EL (cell line): ENCODE measurements around the gene EXOC3L1.

Source experiments
- DNase-seq: peaks from one replicate; pipeline ENCODE4 v3.0.0-alpha.2; 2016

EXOC3L1 gene

DNA sequence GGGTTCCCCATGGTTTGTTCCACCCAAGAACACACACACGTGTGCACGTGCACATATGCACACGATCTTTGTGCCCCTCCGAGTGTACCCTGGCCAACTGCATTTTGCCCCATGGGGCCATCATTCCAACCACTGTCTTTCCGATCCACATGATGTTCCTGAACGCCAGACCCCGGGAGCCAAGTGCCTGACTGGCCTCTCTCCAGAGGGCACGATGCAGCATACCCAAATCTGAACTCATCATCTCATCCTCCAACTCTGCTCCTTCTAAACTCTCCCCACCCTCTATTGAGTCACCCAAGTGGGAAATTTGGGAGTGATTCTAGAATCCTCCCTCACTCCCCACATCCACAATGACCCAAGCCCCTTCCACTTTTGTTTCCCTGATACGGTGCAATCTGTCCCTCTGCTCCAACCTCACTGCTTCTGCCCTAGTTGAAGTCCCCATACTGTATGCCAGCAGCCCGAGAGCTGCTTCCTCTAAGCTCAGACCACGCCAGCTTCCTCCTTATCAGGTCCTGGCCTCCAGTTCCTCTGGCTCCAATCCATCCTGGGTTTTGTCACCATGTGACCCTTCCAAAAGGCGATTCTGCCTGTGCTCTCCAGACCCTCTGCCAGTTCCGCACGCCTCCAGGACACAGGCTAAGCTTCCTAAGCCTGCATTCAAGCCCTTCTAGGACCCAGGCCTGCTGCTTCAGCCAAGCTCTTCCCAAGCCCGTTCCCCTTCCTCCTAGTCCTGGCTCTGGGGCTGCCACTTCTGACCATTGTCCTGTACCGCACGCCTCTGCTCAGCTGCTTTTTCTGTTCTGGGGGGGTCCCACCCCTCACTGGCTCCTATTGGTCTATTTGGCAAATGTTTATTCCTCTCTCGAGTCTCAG lies 26.9 kb upstream of the EXOC3L1 start:
- DNase-seq = no peak

DNA sequence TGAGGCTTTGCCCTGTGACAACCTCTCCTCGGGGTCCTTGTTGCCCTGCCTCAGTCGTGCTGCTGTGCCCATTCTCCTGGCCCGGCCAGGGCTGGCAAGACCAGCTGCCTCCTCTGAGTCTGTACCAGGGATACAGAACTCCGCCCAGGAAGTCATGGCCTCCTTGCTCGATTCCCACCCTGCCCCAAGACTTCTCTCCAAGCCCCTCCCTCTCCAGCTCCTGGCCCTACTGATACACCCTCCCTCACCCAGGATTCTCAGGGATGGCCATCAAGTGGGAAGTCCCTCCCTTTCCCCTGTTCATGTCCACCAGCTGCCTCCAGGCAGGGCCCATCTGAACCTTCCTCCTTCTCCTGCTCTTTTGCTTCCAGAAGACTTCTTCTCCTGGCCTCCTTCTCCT lies 25.8 kb upstream of the EXOC3L1 start:
- no peak for DNase-seq

DNA sequence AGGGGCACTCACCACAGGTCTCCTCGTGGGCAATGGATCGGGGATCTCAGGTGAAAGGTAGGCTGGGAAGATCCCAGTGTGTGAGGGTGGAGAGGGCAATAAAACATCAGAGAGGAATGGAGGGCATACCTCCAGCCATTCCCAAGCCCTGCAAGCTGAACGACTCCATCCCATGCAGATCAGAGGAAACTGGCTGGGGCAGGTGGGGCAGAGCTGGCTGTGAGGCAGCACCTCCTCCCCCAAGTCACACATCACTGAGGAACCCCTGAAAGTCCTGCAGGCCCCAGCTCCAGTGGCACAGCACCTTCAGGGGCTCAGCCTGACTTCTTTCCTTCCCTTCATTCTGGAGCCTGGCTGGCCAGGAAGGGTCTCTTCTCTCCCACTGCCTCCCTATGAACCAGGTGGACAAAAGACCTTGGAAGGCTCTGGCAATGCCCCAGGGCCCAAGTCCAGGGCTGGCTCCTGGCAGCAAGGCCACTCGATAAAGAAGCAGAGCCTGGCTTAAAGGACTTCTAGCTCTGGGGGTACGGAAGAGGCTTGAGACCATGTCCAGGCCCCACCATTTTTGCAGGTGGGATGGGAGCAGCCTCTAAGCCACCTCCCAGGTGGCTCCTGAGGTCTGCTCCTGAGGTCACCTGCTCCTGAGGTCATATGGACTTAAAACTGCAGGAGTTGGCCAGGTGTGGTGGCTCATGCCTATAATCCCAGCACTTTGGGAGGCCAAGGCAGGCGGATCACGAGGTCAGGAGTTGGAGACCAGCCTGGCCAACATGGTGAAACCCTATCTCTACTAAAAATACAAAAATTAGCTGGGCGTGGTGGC lies 23.5 kb upstream of the EXOC3L1 start:
- no peak for DNase-seq

DNA sequence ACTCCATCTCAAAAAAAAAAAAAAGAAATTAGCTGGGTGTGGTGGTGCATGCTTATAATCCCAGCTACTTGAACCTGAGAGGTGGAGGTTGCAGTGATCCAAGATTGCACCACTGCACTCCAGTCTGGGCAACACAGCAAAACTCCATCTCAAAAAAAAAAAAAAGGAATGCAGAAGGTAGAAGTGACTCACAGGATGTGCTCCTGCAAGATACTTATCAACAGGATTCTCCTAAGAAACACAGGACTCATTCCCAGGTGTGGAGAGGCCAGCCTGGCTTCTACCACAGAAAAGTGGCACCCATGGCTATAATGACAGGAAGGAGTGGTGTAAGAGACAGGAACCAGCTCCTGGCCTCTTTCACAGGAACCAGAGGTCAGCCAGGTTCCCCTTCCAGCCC lies 22.8 kb upstream of the EXOC3L1 start:
- DNase-seq = no peak

DNA sequence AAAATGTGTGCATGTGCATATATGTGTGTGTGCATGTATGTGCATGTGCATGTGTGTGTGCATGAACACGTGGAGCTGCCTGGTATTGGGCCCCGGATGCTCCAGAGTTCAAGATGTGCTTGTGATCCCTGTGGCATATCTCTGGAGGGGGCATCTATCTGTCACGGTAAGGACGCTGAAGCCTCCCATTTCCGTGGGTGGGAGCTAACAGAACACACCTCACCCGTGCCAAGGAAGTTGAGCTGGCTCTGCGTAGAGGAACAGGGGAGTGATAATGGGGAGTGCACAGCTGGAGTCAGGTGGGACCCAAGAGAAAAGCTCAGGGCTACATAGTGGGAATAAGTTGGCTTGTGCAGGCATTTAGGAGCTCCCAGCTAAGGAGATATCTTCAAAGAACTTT lies 21.7 kb upstream of the EXOC3L1 start:
- no peak for DNase-seq

DNA sequence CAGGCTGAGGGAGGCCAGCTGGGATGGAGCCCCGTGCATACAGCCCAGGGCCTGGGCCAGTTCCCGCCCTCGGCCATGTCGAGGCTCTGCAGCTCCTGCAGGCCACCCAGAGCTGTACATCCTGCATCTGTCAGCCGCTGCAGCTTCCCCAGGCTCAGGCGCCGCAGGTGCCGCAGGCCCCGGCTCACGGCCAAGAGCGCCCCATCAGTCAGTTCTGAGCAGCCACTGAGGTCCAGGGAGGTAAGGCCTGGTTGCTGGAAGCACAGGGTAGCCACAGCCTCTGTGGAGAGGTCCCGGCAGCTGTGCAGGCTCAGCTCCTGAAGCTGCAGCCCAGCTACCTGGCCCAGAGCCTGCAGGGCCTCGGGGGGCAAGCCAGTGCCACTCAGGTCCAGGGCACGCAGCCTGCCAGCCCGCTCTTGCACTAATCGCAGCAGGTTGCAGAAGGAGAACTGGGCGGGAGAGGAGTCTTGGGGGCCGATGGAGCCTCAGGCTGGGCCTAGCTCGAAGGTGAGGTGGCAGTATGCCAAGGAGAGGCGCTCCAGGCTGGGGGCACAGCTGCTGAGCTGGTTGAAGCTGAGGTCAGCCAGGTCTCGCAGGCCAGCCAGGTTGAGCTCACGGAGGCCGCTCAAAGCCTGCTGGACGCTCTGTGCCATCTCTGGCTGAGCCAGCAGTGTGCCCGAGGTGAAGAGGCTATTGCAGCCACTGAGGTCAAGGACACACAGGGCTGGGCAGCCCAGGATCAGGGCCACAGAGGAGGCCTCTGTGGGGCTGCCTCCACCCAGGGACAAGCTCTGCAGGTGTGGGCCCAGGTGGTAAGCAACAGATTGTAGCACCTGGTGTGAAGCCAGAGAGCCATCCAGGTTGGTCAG lies 20.4 kb upstream of the EXOC3L1 start:
- no peak for DNase-seq

DNA sequence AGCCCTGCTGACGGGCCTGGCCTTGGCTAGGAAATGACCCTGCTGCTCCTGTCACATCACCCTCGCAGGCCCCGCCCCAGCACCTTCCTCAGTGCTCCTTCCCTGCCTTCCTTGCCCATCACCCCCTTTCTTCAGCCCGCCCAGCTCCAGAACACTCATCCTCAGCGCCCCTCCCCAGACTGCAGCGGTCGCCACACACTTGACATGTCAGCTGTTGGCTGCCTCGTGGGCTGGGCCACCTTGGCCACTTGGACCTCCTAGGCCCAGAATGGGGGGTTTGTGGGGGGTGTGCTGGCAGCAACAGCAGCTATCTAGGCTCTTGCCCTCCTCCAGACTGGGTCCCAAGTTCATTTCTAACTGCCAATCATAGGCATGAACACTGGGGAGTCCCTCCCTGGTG lies 19.6 kb upstream of the EXOC3L1 start:
- DNase-seq = no peak

DNA sequence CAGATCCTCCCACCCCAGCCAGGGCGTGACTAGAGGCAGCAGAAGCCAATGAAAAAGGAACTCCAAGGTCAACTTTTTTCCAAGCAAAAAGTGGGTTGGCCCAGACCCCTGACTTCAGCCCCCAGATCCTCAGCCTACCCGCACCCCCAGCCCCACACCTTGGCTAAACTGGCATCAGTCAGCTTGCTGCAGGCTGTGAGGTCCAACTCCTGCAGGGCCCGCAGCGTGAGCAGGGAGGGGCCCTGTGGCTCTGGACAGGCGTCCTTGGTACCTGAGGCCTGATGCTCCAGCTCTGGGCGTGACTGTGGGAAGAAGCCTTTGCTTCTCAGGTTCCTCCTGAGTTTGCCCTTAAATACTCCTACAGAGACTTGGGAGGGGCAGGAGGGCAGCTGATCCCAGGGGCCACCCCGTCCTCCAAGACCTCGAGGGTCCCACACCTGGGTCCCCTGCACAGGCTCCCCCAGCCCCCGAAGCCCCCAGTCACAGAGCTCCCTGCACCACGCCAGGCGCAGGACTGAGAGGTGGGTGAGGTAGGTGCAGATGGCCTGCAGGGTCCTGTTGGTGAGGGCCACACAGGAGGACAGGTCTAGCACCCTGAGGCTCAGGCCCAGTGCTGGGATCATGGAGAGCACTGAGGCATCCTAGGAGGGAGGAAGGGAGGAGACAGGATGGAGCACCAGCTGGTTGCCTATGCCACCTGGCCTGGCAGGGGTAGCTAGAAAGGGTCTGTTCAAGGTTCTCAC lies 18.4 kb upstream of the EXOC3L1 start:
- DNase-seq = no peak

DNA sequence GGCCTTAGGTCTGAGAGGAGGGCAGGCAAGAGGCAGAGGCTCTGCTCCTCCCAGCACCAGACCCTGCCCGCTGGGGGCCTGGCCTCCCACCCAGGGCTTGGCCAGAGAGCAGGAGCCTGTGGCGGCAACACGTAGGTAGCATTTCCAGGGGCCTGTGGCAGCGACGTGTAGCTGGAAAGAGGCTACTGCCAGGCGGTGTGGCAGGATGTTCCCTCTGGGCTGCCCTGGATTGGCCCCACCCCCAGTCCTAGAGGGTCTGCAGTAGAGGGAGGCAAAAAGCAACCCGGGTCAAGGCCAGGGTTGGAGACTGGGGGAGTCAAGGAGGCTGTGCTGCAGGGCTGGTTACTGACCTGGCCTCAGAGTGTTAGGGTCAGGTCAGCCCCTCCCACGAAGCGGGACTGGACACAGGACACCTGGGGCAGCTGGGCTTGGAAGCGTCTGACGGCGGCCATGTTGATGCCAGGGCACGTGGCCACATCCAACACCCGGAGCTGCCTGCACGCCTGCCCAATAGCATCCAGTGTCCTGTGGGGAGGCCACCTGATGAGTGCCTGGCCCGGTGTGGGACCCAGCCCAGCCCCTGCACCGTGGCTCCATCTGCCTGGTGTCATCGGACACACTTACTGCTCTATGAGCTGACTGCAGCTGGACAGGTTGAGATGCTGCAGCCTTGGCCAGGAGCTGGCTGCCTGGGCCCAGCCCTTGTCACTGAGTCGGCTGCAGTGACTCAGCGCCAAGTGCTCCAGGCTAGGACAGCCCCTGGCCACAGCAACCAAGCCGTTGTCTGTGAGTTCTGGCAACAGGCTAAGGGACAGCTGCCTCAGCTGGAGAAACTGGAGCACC lies 17.5 kb upstream of the EXOC3L1 start:
- peak; percentile 71 for DNase-seq

DNA sequence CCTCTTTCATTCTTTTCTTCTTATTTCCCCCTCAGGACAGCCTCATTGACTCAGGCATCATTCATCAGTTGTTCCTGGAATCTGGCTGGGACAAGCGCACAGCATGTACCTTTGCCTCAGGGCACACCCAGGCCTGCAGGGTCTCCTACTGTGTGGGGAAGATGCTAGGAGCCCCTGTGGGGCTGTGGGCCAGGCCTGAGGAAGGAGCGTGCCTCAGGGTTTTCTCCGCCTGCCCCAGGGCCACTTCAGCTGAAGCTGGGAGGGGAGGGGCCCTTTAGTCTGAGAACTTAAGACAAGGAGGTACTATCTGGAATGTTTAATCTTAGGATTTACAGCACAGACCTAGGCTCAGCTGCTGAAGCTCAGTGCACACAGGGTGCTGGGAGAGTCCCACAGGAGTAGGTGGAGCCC lies 16.9 kb upstream of the EXOC3L1 start:
- peak; percentile 57 for DNase-seq

DNA sequence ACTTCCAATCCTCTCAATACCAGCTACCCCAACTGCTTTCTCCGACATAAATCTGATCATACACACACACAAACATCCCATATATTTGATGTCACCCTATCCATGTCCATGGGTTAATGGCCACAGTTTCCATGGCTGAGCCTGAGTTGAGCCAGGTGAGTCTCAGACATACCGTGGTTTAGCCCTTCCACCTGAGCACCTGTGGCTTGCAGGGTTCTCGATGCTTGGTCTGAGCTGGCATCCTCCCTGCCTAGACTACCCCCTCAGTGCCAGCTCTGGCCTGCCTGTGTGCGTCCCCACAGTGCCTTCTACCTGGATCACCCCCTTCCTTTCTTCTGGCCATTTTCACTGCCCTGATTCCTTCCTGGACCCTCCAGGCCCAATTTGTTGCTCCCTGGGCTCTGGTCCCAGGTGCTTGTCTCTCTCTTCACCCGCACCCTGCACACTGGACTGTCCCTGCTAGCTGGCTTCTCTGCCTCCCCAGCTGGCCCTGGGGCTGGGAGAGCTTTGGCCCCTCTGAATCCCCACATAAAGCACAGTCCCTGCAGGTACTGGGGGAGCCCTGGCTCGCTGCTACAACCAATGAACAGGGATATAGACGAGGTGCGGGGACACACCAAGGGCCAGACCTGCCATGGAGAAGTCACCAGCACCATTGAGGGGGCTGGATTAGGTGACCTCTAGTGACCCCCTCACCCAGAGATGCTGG lies 16.3 kb upstream of the EXOC3L1 start:
- no peak for DNase-seq

DNA sequence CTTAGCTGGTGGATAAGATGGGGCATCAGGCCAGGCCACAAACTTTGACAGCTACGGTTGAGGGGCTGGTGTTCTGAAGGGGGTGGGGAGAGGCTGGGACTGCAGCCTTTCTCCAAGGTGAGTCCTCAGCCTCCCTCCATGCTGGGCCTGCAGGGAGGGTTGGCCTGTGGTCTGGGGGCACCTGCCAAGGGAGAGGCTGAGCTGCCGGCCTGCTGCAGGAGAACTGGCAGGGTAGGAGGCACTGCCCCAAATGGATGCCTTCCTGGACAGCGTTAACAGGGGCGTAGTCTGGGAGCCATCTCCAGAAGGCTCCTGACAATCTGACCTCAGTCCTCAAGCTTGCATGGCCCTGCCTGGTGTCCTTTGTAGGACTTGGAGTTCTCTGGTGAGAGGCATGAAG lies 14.1 kb upstream of the EXOC3L1 start:
- no peak for DNase-seq

DNA sequence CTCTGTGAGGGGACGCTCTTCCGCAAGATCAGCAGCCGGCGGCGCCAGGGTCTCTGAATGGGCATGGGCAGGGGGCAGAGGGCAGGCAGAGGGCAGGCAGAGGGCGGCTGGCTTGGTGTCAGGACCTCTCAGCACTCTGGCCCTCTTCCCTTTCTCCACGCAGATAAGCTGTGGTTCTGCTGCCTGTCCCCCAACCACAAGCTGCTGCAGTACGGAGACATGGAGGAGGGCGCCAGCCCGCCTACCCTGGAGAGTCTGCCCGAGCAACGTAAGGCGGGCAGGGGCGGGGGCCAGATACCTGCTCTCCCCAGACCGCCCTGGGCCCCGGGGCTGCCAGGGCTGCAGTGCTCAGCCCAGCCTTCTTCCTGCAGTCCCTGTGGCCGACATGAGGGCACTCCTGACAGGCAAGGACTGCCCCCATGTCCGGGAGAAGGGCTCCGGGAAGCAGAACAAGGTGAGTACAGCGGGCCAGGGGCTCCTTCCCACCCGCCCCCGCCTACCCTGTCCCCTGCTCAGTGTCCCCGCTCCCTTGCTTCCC lies 13.1 kb upstream of the EXOC3L1 start:
- no peak for DNase-seq

DNA sequence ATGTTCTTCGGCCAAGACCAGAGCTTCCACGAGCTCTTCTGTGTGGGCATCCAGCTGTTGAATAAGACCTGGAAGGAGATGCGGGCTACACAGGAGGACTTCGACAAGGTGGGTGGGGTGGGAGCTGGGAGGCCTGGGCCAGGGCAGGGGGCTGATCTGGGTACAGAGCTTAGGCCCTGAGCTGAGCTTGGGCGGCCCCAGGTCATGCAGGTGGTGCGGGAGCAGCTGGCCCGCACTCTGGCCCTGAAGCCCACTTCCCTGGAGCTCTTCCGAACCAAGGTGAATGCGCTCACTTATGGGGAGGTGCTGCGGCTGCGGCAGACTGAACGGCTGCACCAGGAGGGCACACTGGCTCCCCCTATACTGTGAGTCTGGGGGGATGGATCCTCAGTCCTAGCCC lies 12.5 kb upstream of the EXOC3L1 start:
- no peak for DNase-seq

DNA sequence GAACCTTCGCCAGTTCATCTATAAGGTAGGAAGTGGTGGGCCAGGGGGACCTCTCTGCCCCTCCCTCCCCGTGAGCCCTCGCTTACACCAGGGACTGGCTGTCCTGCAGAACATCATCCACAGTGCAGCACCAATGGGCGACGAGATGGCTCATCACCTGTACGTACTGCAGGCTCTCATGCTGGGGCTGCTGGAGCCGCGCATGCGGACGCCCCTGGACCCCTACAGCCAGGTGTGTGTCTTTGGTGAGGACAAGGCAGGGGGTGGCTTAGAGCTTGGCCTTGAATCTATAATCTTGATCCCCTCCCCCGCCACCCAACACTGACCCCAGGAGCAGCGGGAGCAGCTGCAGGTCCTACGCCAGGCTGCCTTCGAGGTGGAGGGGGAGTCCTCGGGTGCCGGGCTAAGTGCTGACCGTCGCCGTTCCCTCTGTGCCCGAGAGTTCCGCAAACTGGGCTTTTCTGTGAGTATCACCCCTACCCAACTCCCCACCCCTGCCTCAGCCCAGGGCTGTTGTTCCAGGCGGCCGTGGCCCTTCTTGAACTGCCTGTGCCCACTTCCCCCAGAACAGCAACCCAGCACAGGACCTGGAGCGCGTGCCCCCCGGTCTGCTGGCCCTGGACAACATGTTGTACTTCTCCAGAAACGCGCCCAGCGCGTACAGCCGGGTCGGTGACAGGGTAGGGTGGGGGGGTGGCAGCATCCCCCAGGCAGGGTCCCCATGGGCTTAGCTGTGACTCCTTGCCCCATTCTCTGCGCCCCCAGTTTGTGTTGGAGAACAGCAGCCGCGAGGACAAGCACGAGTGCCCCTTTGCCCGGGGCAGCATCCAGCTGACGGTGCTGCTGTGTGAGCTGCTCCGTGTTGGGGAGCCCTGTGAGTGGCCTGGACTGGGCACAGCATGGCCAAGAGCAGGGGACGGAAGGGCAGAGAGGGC lies 11.7 kb upstream of the EXOC3L1 start:
- DNase-seq = no peak

DNA sequence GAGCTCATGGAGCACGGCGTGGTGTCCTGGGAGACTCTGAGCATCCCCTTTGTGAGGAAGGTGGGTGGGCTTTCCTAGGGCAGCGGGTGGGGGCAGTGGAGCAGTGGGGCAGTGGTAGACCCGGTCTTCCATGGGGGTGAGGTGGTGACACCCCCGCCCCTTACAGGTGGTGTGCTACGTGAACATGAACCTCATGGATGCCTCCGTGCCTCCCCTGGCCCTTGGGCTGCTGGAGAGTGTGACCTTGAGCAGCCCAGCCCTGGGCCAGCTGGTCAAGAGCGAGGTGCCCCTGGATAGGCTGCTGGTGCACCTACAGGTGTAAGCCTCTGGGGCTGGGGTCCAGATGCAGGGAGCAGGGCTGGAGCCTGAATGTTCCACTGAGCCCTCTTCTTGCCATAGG lies 10.6 kb upstream of the EXOC3L1 start:
- DNase-seq = no peak

DNA sequence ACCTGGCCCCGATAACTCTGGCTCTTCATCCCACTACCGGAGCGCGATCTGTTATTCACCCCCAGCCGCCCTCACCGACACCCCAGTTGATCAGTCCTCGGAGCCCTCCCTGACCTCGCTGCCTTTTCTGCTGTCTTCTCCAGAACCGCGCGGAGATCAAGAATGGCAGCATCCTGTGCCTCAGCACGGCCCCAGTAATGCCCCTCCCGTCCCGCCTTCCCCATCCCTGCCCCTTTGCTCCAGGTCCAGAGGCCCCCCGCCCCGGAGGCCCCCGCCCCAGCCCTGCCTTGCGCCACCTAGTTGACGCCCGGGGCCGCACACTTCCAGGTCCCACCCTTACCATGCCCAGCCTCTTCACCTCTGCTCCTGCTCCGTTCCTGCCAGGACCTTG lies 9.9 kb upstream of the EXOC3L1 start:
- DNase-seq = no peak

DNA sequence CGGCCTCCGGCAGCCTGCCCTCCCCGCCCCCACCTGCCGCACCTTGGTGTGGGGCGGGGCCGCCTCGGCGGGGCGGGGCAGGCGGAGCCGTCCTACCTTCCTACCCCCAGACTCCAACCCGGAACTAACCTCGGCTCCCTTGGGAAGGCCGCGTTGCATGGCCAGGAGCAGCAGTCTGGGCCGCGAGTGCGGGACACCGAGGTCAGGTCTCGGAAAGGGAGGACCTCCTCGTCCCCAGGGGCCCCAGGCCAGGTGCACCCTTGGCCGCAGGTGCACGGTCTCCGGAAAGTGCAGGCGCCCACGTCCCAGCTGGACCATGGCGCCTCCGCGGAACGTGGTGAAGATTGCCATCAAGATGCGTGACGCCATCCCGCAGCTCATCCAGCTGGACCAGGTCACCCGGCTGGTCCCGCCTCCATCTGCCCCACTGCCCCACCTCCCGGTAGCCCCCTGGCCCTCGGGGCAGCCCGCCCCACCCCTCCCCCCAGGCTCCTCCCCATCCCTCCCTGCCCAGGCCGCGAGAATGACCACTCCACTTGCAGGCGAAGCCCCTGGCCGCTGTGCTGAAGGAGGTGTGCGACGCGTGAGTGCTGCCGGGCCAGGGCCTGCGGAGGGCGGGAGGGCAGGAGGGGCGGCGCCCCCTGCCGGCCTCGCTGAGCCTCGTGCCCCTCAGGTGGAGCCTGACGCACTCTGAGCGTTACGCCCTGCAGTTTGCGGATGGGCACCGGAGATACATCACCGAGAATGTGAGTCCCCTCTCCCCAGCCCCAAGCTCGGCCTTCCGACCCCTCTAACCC lies 9.3 kb upstream of the EXOC3L1 start, which contains the start of gene ELMO3:
Gene ELMO3, plus strand, starts transcription at position 121 of the 797 bp plus-strand sequence. Its CDS starts 196 bp downstream, at position 317.
- no peak for DNase-seq
